Lower lobe of right lung (tissue), 2 donors: Measurements from ENCODE around the gene VAC14. TPM values are rescaled to one million over a fixed set of nuclear protein-coding genes. Genes with fewer than 3 reads are reported as not detected.

Experiments
- ATAC-seq, 2 donors: fragments of 200-7000 bp; cut with Tn5 transposase; one replicate each; pipeline ENCODE4 v1.9.1; 2020 to 2022; ENCODE audit warnings: mild to moderate bottlenecking in 2 of 2, moderate library complexity in 2 of 2
- DNase-seq: peaks from one replicate; pipeline ENCODE4 v3.0.0-alpha.2; 2020
- H3K27ac ChIP-seq: fragments of 200-600 bp; one replicate; pipeline ENCODE4 v1.8.0; 2022
- H3K27me3 ChIP-seq: fragments of 200-600 bp; one replicate; pipeline ENCODE4 v1.8.0; 2022; ENCODE audit warnings: low read depth
- H3K36me3 ChIP-seq: fragments of 200-600 bp; one replicate; pipeline ENCODE4 v1.8.0; 2022; ENCODE audit warnings: mild to moderate bottlenecking
- H3K4me1 ChIP-seq: fragments of 200-600 bp; one replicate; pipeline ENCODE4 v1.8.0; 2022
- H3K4me3 ChIP-seq: fragments of 200-600 bp; one replicate; pipeline ENCODE4 v1.8.0; 2022; ENCODE audit warnings: mild to moderate bottlenecking
- H3K9me3 ChIP-seq: fragments of 200-600 bp; one replicate; pipeline ENCODE4 v1.8.0; 2022
- CTCF ChIP-seq: fragments of 200-600 bp; IDR thresholded peaks from one replicate; pipeline ENCODE4 v1.8.0; 2022; ENCODE audit warnings: antibody characterized with exemption, mild to moderate bottlenecking
- intact Hi-C: fragments of 100-400 bp; cut with DNase I; formaldehyde crosslinking; loops from one replicate; pipeline ENCODE4 v1.11.0; 2022
- total RNA-seq: library from RNA; stranded (reverse); fragmentation: NEBNext Ultra II Directional; extraction: Animal tissue kit (Norgen Biotek cat#: 25700); gene quantifications from one replicate; pipeline ENCODE4 v1.2.1, GENCODE V29; 2021
- donor health status: DM: no; HTN: yes; CAD: no; lungs with severe emphysema.

The VAC14 gene
- total RNA-seq, 1 donor from 2014 or later: 49.1 TPM

GRCh38 chr16:70753694-70754325 is 47.1 kb downstream of the VAC14 start:
- no peak overlapping the region for H3K4me3 ChIP-seq
- no peaks in the 10 kb centered on the region for H3K27me3 ChIP-seq
- TF ChIP-seq CTCF: no peak
- no peak for ATAC-seq
- no peaks in the 10 kb centered on the region for H3K9me3 ChIP-seq
- H3K36me3 ChIP-seq: peaks cover 44% of the 10 kb centered on the region
- peaks cover 53% of the 10 kb centered on the region for H3K4me1 ChIP-seq
- intact Hi-C loops: no loop called here
- peak overlapping the region; percentile 18 for H3K27ac ChIP-seq
- DNase-seq: no peak

- H3K4me3 ChIP-seq: no peak overlapping the region
- ATAC-seq (no peak), DNase-seq (no peak)
- no peak overlapping the region for H3K27ac ChIP-seq
- no peaks in the 10 kb centered on the region for H3K9me3 ChIP-seq
- TF ChIP-seq CTCF: no peak
- intact Hi-C loops: no loop called here
- H3K36me3 ChIP-seq: peaks cover 38% of the 10 kb centered on the region
- peaks cover 59% of the 10 kb centered on the region for H3K4me1 ChIP-seq
- H3K27me3 ChIP-seq: no peaks in the 10 kb centered on the region
Measured at GRCh38 chr16:70753228-70753627, 47.7 kb downstream of the VAC14 start.

GRCh38 chr16:70752426-70752825 is 48.5 kb downstream of the VAC14 start:
- TF ChIP-seq CTCF: no peak
- ATAC-seq: no peak
- Histone ChIP-seq H3K4me3 (no peak overlapping the region), H3K27ac (peak overlapping the region; percentile 83), H3K36me3 (peaks cover 30% of the 10 kb centered on the region), H3K27me3 (no peaks in the 10 kb centered on the region), H3K4me1 (peaks cover 67% of the 10 kb centered on the region), H3K9me3 (no peaks in the 10 kb centered on the region)
- intact Hi-C loops: no loop called here
- DNase-seq: no peak

GRCh38 chr16:70751593-70751992 is 49.4 kb downstream of the VAC14 start:
- ATAC-seq: no peak
- intact Hi-C loops: no loop called here
- Histone ChIP-seq H3K4me1 (peaks cover 75% of the 10 kb centered on the region), H3K27me3 (no peaks in the 10 kb centered on the region), H3K27ac (peak overlapping the region; percentile 83), H3K4me3 (no peak overlapping the region), H3K36me3 (peaks cover 22% of the 10 kb centered on the region), H3K9me3 (no peaks in the 10 kb centered on the region)
- TF ChIP-seq CTCF: no peak
- no peak for DNase-seq

DNA sequence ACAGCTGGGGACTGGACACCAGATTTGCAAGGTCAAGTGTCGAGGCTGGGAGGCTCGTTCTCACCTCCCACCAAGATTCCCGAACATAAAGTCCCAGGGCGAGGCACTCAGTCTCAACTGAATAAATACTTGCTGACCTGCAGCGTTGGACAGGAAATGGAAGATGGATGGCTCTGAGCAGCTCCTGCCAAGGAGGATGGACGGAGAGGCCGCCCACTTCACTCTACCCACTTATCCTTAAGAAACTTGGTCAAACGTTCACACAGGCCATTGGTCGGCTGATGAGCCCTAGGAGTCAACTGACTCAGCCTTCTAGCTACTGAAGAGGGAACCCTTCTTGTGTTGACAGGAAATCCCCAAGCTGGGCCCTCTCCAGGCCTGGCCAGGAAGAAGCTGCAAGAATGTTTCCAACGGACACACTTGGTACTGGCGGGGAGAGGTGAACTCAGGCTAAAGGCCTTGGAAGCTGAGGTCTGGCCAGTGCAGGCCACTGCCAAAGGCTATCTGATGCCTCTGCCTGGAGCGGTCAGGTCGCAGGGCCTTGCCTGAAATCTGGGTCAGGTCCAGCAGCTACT is 50.0 kb downstream of the VAC14 start:
- DNase-seq: peak; percentile 75
- ATAC-seq: peak; percentile 51 to 64
- Histone ChIP-seq H3K36me3 (peaks cover 16% of the 10 kb centered on the region), H3K9me3 (no peaks in the 10 kb centered on the region), H3K27me3 (no peaks in the 10 kb centered on the region), H3K4me3 (no peak overlapping the region), H3K27ac (peak overlapping the region; percentile 83), H3K4me1 (peaks cover 81% of the 10 kb centered on the region)
- intact Hi-C loops: no loop called here
- TF ChIP-seq CTCF: no peak
